ENCODE measurements around the gene RAB8A.
"Not testable (repeated sequence)": the region's sequence is repeated elsewhere in the genome, so short reads cannot be mapped to it uniquely, and the experiment has no call there.

Gene RAB8A

DNA sequence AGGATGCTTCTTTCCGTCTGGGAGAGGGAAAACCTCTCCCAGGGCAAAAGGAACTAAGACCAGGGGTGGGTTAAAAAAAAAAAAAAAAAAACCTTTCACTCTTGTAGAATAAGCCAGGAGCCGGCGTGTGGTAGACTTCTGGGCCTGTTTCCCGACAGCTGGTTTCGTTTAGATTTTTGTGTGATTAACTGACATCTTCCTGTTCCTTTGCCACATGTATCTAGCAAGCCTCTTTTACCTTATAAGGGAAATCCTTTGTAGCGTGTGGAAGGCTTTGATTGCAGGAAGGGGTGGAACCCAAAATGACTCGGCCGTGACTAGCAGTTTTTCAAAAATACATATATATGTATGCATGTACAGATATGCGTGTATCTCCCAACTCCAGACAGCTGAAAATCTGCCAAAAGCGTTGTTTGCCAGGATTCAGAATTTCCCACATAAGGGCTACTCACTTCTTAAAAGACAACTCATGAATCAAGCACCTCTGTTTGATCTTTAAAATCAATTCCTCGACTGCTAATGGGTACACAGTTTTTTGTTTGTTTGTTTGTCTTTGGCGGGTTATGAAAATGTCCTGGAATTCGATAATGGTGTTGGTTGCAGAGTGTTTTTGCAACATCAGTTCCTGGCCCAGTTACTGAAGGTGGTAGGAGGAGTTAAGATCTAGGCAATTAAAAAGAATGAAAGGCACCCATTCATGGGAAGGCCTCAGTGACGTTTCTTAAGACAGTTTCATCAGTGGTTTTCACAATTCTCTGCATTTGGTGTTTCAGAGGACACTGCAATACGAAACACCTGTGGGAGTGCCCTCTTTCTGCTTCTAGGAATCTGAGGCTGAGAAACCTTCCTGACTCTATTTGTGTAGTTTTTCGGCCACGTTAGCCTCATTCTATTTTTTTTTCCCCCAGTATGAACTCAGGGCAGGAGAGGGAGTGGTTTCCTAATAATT lies 32.7 kb upstream of the RAB8A start:
- DNase-seq (ENCODE audit: low read depth) = peak; percentile 98

DNA sequence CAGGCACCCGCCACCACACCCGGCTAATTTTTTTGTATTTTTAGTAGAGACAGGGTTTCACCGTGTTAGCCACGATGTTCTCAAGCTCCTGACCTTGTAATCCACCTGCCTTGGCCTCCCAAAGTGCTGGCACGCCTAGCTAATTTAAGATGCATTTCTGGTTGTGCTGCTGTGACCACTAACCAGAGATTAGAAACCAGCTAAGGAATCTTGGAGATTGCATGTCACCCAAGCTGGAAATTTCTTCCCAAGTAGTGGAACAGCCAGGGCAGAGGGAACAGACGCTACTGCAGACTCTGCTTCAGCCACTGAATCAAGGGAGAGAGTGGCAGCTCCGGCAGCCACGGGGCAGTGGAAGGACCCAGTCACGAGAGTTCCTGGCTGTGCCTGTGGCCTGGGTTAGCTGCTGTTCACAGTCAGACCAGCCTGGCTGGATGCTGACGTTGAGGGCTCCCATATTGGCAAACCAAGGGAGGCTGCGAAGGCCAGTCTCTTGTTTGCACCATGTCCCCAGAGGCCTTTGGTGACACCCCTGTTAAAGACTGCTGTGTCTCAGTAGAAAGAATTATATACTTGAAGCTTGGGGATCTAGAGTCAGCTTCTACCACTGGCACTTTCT lies 27.5 kb upstream of the RAB8A start:
- no peak for DNase-seq (ENCODE audit: low read depth)

DNA sequence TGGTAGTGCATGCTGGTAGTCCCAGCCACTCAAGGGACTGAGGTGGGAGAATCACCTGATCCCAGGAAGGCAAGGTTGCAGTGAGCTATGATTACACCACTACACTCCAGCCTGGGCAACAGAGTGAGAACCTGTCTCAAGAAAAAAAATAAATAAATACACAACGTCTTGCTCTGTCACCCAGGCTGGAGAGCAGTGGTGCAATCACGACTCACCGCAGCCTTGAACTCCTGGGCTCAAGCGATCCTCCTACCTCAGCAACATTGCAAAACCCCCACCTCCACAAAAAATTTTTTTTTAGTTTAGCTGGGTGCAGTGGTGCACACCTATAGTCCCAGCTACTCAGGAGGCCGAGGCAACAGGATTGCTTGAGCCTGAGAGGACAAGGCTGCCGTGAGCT lies 26.6 kb upstream of the RAB8A start:
- DNase-seq (ENCODE audit: low read depth) = peak; percentile 61

- not testable (repeated sequence) for DNase-seq (ENCODE audit: low read depth)
Measured at GRCh38 chr19:16087404-16087803, 24.3 kb upstream of the RAB8A start.

DNA sequence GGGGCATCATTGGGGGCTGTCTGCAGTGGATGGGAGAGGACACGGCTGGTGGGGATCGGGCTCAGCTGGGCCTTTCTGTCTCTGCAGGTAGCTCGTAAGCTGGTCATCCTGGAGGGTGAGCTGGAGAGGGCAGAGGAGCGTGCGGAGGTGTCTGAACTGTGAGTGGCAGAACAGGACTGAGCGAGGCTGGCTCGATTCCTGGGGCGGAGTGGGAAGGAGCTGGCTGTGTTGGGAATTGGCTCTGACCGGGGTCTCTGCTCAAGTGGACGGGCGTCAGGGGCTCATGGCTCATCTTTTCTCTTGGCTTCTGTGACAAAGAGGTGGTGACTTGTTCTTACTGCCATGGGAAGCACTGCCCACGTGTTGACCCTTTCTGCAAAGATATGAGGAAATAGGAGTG lies 23.7 kb upstream of the RAB8A start:
- DNase-seq (ENCODE audit: low read depth) = no peak

DNA sequence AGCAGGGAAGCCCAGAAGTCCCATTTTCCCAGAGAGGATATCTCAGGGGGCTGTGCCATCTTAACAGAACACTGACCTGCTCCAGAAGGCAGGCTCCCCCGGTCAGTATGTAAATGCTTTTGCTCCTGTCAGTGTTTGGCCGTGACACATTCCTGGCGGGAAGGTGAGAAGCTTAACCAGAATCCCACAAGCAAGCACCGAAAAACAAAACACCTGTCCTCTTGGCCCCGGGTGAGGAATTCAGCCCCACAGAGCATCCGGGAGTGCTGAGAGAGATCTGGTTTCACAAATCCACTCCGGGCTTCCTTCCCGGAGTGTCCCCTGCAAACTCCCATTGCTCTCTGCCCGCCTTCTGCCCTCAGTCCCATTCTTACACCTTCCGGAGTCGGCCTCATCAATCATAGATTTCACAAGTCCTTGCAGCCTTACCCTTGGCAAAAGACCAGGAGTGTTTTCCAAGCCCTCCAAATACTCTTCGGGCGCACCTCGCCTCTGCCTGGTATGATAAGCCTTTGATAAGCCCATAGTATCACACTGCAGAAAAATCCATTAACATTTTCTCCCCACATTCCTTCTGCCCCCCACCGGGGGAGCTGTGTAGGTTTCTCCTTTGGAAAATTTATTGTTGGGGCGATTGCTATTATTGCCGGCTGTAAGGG lies 23.2 kb upstream of the RAB8A start:
- DNase-seq (ENCODE audit: low read depth) = peak; percentile 91

- DNase-seq (ENCODE audit: low read depth) = no peak
Measured at GRCh38 chr19:16089010-16089846, 22.5 kb upstream of the RAB8A start.

DNA sequence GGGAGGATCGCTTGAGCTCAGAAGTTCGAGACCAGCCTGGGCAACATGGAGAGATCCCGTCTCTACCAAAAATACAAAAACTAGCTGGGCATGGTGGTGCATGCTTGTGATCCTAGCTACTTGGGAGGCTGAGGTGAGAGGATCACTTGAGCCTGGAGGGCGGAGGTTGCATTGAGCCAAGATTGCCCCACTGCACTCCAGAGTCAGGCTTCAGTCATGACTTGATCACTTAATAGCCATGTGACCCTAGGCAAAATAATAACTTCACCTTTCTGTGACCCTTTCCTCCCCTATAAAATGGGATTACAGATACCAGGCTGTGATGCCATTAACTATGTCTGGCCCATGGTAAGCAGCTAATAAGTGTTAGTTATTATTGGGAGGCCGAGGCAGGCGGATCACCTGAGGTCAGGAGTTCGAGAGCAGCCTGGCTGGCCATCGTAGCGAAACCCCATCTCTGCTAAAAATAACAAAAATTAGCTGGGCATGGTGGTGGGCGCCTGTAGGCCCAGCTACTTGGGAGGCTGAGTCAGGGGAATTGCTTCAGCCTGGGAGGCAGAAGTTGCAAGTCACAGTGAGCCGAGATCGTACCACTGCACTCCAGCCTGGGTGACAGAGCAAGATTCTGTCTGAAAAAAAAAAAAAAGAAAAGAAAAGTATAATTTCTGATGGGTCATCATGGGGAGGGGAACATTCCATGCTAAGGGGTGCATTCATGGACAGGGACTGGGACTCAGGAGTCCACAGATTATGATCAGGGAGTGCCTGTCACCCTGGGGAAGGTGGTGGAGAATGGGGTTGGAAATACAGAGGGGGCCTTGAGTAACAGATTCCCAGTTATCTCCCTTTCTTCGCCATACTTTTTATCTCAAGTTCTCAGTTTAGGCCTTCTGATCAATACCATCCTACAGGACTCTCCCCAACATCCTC lies 19.9 kb upstream of the RAB8A start:
- no peak for DNase-seq (ENCODE audit: low read depth)

DNA sequence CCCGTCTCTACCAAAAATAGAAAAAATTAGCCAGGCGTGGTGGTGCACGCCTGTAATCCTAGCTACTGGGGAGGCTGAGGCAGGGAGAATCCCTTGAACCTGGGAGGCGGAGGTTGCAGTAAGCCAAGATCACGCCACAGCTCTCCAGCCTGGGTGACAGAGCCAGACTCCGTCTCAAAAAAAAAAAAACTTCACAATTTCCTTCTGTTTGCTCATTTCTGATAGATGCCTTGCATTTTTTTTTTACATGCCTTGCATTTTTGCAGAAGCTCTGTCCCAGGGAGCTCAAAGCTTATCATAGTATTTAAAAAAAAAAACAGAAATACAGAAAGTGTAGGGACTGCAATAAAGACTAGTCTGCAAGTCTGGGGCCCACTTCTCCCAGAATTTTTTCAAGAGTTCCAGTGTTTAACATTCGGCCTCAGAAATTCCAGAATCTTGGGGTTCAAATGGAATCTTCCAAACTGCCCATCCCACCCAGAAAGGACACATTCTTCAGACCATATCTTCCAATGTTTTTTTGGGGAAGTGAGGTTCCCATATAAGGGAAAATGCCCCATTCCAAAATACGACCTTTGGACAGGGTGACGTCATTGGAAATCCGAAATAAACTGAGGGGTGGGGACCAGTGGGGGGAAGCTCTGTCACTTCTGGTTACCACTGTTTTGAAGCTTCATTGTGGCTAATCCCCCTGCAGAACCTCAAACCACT lies 17.2 kb upstream of the RAB8A start:
- peak; percentile 52 for DNase-seq (ENCODE audit: low read depth)

DNA sequence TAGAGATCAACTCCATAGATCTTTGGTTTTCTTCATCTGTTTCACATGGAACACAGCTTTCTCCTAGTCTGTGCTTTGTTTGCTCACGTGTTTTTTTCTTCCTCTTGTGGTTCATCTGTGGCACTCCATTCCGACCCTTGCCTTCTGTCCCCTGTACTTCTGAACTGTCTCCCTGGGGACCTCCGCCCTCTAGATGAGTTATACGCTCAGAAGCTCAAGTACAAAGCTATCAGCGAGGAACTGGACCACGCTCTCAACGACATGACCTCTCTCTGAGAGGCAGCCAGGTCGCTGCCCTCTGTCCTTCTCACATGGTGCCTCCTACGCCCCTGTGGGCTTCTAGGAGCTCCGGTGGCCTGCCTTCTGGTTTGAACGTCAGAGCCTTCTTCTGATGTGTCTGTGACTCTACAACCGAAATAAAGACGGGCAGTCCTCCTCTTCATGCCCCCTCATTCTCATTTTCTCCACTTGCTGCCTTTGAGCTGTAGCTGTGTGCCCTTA lies 16.6 kb upstream of the RAB8A start:
- DNase-seq (ENCODE audit: low read depth) = no peak

GRCh38 chr19:16096280-16096855 lies 15.3 kb upstream of the RAB8A start:
- peak; percentile 59 for DNase-seq (ENCODE audit: low read depth)

GRCh38 chr19:16098416-16098768 lies 13.3 kb upstream of the RAB8A start:
- no peak for DNase-seq (ENCODE audit: low read depth)

GRCh38 chr19:16098821-16099220 lies 12.9 kb upstream of the RAB8A start:
- DNase-seq (ENCODE audit: low read depth) = no peak

- DNase-seq (ENCODE audit: low read depth) = not testable (repeated sequence)
Measured at GRCh38 chr19:16099314-16099965, 12.2 kb upstream of the RAB8A start.

GRCh38 chr19:16100524-16100923 lies 11.2 kb upstream of the RAB8A start:
- DNase-seq (ENCODE audit: low read depth) = no peak

- no peak for DNase-seq (ENCODE audit: low read depth)
Measured at GRCh38 chr19:16104722-16105121, 7.0 kb upstream of the RAB8A start.

DNA sequence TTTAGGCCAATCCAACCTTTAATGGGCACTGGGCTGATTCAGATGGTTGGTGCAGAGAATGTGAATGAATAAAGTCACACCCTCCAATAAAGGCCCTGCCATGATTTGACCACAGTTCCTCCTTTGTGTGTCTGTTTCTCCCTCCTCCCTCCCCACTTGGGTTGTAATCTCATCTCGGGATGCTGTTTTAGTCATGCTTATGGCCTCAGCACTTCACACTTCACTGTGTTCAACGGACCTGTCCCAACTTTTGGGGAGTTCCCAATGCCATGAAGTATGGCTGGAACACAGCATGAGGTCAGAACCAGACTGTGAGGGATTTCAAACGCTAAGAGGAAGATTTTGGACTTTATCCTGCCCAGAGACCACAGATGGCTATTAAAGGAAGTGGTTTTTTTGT lies 5.6 kb upstream of the RAB8A start:
- peak; percentile 61 for DNase-seq (ENCODE audit: low read depth)

GRCh38 chr19:16111909-16112752 lies 442 bp downstream of the RAB8A start:
- DNase-seq (ENCODE audit: low read depth) = no peak

All from amniotic epithelial cell (primary cell).